Effector memory CD8-positive, alpha-beta T cell (primary cell): Measurements from ENCODE around the gene RBMS3.

Experiments used
- ATAC-seq: fragments of 150-1000 bp; cut with Tn5 transposase; replicated peaks from 2 replicates; pipeline ENCODE4 v1.10.0; 2021; ENCODE audit warnings: mild to moderate bottlenecking, moderate library complexity
- DNase-seq, 3 experiments: peaks; one replicate each; pipeline ENCODE4 v3.0.0; 2021
- H3K27ac Mint-ChIP-seq, 2 donors: one replicate each; pipeline ENCODE4 v1.8.0; 2022; ENCODE audit warnings: mild to moderate bottlenecking in 2 of 2, mixed read lengths in 2 of 2, moderate library complexity in 2 of 2
- H3K27me3 Mint-ChIP-seq, 2 donors: one replicate each; pipeline ENCODE4 v1.8.0; 2022; ENCODE audit warnings: mixed read lengths in 2 of 2
- H3K36me3 Mint-ChIP-seq: one replicate; pipeline ENCODE4 v1.8.0; 2022; ENCODE audit warnings: mild to moderate bottlenecking, moderate library complexity, mixed read lengths; ENCODE audit not compliant: insufficient read depth
- H3K4me1 Mint-ChIP-seq, 2 donors: one replicate each; pipeline ENCODE4 v1.8.0; 2022; ENCODE audit warnings: low read depth in 2 of 2, mixed read lengths in 2 of 2
- H3K4me3 Mint-ChIP-seq, 2 donors: one replicate each; pipeline ENCODE4 v1.8.0; 2022; ENCODE audit warnings: mild to moderate bottlenecking in 2 of 2, mixed read lengths in 2 of 2, moderate library complexity in 2 of 2
- H3K9me3 Mint-ChIP-seq, 2 donors: one replicate each; pipeline ENCODE4 v1.8.0; 2022; ENCODE audit warnings: mixed read lengths in 2 of 2

RBMS3 gene

GRCh38 chr3:29497282-29497681 is 216.4 kb downstream of the RBMS3 start:
- ATAC-seq (no peak), DNase-seq (no peak)
- H3K27me3 Mint-ChIP-seq, result no peaks in the 10 kb centered on the region
- peaks cover 4 to 10% of the 10 kb centered on the region in 2 donors for H3K9me3 Mint-ChIP-seq
- H3K4me3 Mint-ChIP-seq, result no peak overlapping the region
- H3K4me1 Mint-ChIP-seq, result no peaks in the 10 kb centered on the region
- no peak overlapping the region for H3K27ac Mint-ChIP-seq
- no peaks in the 10 kb centered on the region for H3K36me3 Mint-ChIP-seq

DNA sequence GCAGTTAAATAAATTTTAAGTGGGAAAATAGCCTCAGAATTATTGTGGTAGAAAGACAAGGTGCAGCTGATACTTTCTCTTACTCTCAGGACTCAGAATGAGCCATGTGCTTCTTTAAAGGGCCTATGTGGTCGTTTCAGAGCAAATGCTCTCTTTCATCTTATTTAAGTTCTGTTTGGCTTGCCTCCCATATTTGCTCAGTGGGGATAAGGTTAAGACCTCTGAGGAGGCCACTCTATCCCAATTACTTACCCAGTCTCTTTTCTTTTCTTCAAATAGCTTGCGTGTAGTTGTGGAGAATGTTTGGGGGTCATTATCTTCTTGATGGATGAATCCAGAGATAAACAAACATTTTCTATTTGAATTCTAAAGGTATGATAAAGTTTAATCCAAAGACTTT is 221.9 kb downstream of the RBMS3 start:
- ATAC-seq, result no peak
- no peaks in the 10 kb centered on the region for H3K36me3 Mint-ChIP-seq

GRCh38 chr3:29503314-29503713 is 222.4 kb downstream of the RBMS3 start:
- no peak overlapping the region for H3K27ac Mint-ChIP-seq
- no peak for ATAC-seq

More for the DNA sequence above, 221.9 kb downstream of the RBMS3 start:
- Mint-ChIP-seq H3K4me3 (no peak overlapping the region), H3K27ac (no peak overlapping the region), H3K9me3 (peaks cover 0 to 8% of the 10 kb centered on the region in 2 donors), H3K27me3 (no peaks in the 10 kb centered on the region), H3K4me1 (no peaks in the 10 kb centered on the region)
- no peak for DNase-seq

DNA sequence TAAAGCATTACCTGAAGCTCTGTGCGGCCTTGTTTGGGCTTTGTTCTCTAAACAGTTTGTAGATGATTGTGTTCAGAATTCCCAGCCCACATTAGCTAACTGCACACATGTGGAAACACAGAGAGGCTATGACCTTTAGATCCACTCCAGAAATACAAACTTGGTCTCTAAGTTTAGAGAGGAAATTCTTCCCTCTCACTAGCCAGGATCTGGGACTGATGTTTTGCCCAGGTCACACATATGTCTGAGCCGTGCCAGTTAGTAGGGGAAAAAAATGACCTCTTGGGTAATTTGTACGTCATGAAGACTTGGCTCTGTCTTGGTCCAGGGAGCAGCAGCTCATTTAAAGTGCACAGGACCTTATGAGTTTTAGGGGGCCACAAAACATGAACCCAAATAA is 223.1 kb downstream of the RBMS3 start:
- Mint-ChIP-seq H3K27me3 (no peaks in the 10 kb centered on the region), H3K4me1 (no peaks in the 10 kb centered on the region), H3K9me3 (peaks cover 0 to 8% of the 10 kb centered on the region in 2 donors), H3K4me3 (no peak overlapping the region), H3K36me3 (no peaks in the 10 kb centered on the region), H3K27ac (no peak overlapping the region)
- DNase-seq (no peak), ATAC-seq (no peak)

More at GRCh38 chr3:29503314-29503713, 222.4 kb downstream of the RBMS3 start:
- Mint-ChIP-seq H3K4me3 (no peak overlapping the region), H3K27me3 (no peaks in the 10 kb centered on the region), H3K4me1 (no peaks in the 10 kb centered on the region), H3K36me3 (no peaks in the 10 kb centered on the region), H3K9me3 (peaks cover 0 to 8% of the 10 kb centered on the region in 2 donors)
- no peak for DNase-seq

GRCh38 chr3:29506502-29506901 is 225.6 kb downstream of the RBMS3 start:
- Mint-ChIP-seq H3K27me3 (no peaks in the 10 kb centered on the region), H3K36me3 (no peaks in the 10 kb centered on the region), H3K4me1 (no peaks in the 10 kb centered on the region), H3K4me3 (no peak overlapping the region), H3K27ac (no peak overlapping the region), H3K9me3 (peaks cover 7 to 9% of the 10 kb centered on the region in 2 donors)
- DNase-seq (no peak), ATAC-seq (no peak)

DNA sequence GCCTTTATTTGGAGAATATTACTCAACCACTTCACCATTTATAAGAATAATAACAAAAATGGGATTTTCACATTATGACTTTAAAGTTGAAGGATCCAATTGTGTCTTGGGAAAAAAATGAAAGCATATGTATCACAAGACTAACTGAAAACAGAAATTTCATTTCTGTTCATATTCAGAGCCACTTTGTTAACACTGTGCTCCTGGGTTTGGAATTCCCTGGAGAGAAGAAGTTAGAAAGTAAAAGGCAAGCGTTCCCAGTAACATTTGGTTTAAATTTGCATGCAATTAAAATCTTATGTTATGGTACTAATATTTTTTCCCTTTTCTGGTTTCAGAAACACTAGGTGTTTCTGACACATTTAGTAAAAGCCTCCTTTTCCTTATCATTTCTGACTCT is 230.8 kb downstream of the RBMS3 start:
- DNase-seq, result no peak
- H3K4me1 Mint-ChIP-seq, result no peaks in the 10 kb centered on the region
- ATAC-seq, result no peak
- no peaks in the 10 kb centered on the region for H3K36me3 Mint-ChIP-seq
- peaks cover 5 to 7% of the 10 kb centered on the region in 2 donors for H3K9me3 Mint-ChIP-seq
- H3K27me3 Mint-ChIP-seq, result no peaks in the 10 kb centered on the region
- no peak overlapping the region for H3K27ac Mint-ChIP-seq
- no peak overlapping the region for H3K4me3 Mint-ChIP-seq

DNA sequence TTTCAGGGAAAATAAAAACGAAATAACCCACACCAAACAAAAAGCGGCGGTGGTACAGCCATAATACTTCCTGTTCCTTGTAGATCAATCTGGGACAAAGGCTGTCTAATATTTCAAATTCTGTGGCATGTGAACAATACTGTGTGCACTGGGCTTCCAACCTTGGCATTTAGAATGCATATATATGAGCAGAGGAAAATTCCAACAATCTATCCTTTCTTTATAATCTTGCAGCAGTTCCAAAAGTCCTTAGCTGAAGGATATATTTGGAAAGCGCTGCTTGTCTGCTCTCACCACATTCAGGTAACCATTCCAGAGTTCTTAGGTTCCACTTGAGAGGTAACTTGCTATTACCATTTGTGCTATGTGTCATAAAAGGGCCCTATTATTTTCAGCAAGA is 231.8 kb downstream of the RBMS3 start:
- no peaks in the 10 kb centered on the region for H3K36me3 Mint-ChIP-seq
- H3K27ac Mint-ChIP-seq, result no peak overlapping the region
- H3K4me3 Mint-ChIP-seq, result no peak overlapping the region
- H3K4me1 Mint-ChIP-seq, result no peaks in the 10 kb centered on the region
- ATAC-seq, result no peak
- peaks cover 5 to 7% of the 10 kb centered on the region in 2 donors for H3K9me3 Mint-ChIP-seq
- DNase-seq, result no peak
- H3K27me3 Mint-ChIP-seq, result no peaks in the 10 kb centered on the region

- ATAC-seq (no peak), DNase-seq (no peak)
- H3K27ac Mint-ChIP-seq, result no peak overlapping the region
- H3K9me3 Mint-ChIP-seq, result peaks cover 5 to 7% of the 10 kb centered on the region in 2 donors
- H3K4me3 Mint-ChIP-seq, result no peak overlapping the region
- H3K4me1 Mint-ChIP-seq, result no peaks in the 10 kb centered on the region
- H3K27me3 Mint-ChIP-seq, result no peaks in the 10 kb centered on the region
- no peaks in the 10 kb centered on the region for H3K36me3 Mint-ChIP-seq
Measured at GRCh38 chr3:29513236-29513635, 232.4 kb downstream of the RBMS3 start.

DNA sequence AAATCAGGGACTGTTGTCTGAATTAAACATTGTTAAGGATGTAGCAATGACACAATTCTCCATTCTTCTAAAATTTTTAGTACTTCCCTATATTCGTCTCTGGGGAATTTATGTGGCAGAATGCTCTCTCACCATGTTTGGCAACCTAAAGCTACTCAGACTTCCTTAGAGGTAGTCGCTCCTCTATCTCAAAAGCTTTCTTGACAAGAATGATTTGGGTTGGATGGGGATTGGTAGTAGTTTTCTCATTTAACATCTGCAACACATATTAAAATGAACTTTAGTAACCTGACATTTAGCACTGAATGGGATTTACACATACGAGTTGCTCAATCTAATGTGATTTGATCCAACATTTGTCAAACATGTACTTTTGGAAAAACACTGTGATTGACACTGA is 233.3 kb downstream of the RBMS3 start:
- Mint-ChIP-seq H3K9me3 (peaks cover 6% of the 10 kb centered on the region in 2 donors), H3K36me3 (no peaks in the 10 kb centered on the region), H3K4me3 (no peak overlapping the region), H3K4me1 (no peaks in the 10 kb centered on the region), H3K27ac (no peak overlapping the region), H3K27me3 (no peaks in the 10 kb centered on the region)
- DNase-seq (no peak), ATAC-seq (no peak)

DNA sequence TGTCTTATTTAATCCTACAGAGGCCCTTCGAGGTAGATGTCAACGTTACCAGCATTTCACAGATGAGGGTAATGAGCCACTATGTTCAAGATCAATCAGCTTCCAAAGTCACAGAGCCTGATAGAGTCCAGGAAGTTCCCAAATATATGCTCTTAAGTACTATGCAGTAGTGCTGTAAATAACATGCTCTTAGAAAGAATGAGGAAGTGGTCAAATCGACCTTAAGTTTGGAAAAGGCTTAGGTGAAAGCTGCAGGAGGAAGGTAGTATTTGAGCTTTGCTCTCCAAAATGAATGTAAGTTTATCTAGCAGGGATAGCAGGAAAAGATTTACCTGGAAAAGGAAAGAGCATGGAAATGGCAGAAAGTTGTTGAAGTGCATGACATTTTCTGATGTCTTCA is 234.0 kb downstream of the RBMS3 start:
- H3K4me1 Mint-ChIP-seq, result no peaks in the 10 kb centered on the region
- no peak overlapping the region for H3K4me3 Mint-ChIP-seq
- ATAC-seq, result no peak
- no peaks in the 10 kb centered on the region for H3K36me3 Mint-ChIP-seq
- H3K27me3 Mint-ChIP-seq, result no peaks in the 10 kb centered on the region
- H3K27ac Mint-ChIP-seq, result no peak overlapping the region
- DNase-seq, result no peak
- H3K9me3 Mint-ChIP-seq, result peaks cover 0 to 4% of the 10 kb centered on the region in 2 donors

GRCh38 chr3:29515451-29515850 is 234.6 kb downstream of the RBMS3 start:
- ATAC-seq (no peak), DNase-seq (no peak)
- no peak overlapping the region for H3K4me3 Mint-ChIP-seq
- no peaks in the 10 kb centered on the region for H3K36me3 Mint-ChIP-seq
- H3K27ac Mint-ChIP-seq, result no peak overlapping the region
- H3K4me1 Mint-ChIP-seq, result no peaks in the 10 kb centered on the region
- H3K9me3 Mint-ChIP-seq, result peaks cover 0 to 4% of the 10 kb centered on the region in 2 donors
- H3K27me3 Mint-ChIP-seq, result no peaks in the 10 kb centered on the region

DNA sequence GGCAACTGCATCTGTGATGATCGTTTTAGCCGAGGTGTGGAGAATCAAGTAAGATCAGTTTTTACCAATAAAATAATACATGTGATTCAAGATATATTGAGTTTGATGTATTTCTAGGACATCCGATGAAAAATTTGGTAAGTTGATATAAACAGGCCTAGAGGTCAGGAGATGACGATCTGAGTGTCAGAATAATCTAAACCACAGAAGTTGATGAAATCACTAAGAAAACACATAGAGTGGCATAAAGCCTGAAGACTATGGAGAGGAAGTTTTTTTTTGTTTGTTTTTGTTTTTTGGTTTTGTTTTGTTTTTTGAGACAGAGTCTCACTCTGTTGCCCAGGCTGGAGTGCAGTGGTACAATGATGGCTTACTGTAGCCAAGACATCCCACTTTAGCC is 235.3 kb downstream of the RBMS3 start:
- no peak for DNase-seq
- Mint-ChIP-seq H3K27ac (no peak overlapping the region), H3K27me3 (no peaks in the 10 kb centered on the region), H3K9me3 (peaks cover 0 to 4% of the 10 kb centered on the region in 2 donors), H3K4me3 (no peak overlapping the region), H3K36me3 (no peaks in the 10 kb centered on the region), H3K4me1 (no peaks in the 10 kb centered on the region)
- ATAC-seq, result no peak

DNA sequence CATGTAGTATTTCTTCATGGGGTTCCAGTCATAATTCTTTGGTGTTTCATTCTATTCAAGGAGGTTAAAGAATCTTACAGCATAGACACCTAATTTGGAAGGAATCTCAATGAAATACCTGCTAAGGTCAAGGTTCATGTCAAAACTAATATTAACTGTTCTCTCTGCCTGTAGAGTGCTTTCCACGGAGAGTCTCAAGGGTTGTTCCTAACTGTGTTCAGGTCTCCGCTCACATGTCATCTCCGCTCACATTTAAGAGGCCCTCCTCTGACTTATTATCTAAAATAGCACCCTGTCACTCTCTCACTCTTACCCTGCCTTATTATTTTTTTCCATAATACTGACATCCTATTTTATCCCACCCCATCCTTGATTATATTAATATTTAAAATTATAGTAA is 239.9 kb downstream of the RBMS3 start:
- no peaks in the 10 kb centered on the region for H3K27me3 Mint-ChIP-seq

GRCh38 chr3:29521293-29521692 is 240.4 kb downstream of the RBMS3 start:
- ATAC-seq, result no peak
- DNase-seq, result no peak
- no peaks in the 10 kb centered on the region for H3K36me3 Mint-ChIP-seq
- no peak overlapping the region for H3K4me3 Mint-ChIP-seq
- no peaks in the 10 kb centered on the region for H3K27me3 Mint-ChIP-seq
- H3K4me1 Mint-ChIP-seq, result no peaks in the 10 kb centered on the region
- no peak overlapping the region for H3K27ac Mint-ChIP-seq
- peaks cover 0 to 10% of the 10 kb centered on the region in 2 donors for H3K9me3 Mint-ChIP-seq

More for the DNA sequence above, 239.9 kb downstream of the RBMS3 start:
- DNase-seq, result no peak
- Mint-ChIP-seq H3K27ac (no peak overlapping the region), H3K36me3 (no peaks in the 10 kb centered on the region), H3K9me3 (peaks cover 0 to 8% of the 10 kb centered on the region in 2 donors), H3K4me3 (no peak overlapping the region), H3K4me1 (no peaks in the 10 kb centered on the region)
- no peak for ATAC-seq

GRCh38 chr3:29521751-29522150 is 240.9 kb downstream of the RBMS3 start:
- ATAC-seq (no peak), DNase-seq (no peak)
- Mint-ChIP-seq H3K9me3 (peaks cover 0 to 11% of the 10 kb centered on the region in 2 donors), H3K36me3 (no peaks in the 10 kb centered on the region), H3K27me3 (no peaks in the 10 kb centered on the region), H3K4me1 (no peaks in the 10 kb centered on the region), H3K4me3 (no peak overlapping the region), H3K27ac (no peak overlapping the region)
